ENCODE measurements around the gene MVP. TPM values are rescaled to one million over a fixed set of nuclear protein-coding genes. Genes with fewer than 3 reads are reported as not detected.
"Not testable (repeated sequence)": the region's sequence is repeated elsewhere in the genome, so short reads cannot be mapped to it uniquely, and the experiment has no call there.

Gene MVP
- total RNA-seq, 1 donor from 2014 or later, result 2.4 TPM

GRCh38 chr16:29777576-29778350, 42.5 kb upstream of the MVP start, which contains the start of gene ZG16:
ZG16 (plus strand) TSS chr16:29778256; CDS start chr16:29779267, 1,011 bp downstream.
- Mint-ChIP-seq H3K4me1 (peaks cover 10% of the 10 kb centered on the region), H3K9me3 (no peaks in the 10 kb centered on the region), H3K27me3 (ENCODE audit: insufficient read depth, low read depth) (peaks cover 14% of the 10 kb centered on the region), H3K4me3 (no peak within 1 kb of the TSS), H3K36me3 (no peaks in the 10 kb centered on the region), H3K27ac (no peak within 1 kb of the TSS)
- Histone ChIP-seq H3K4me3 (no peak within 1 kb of the TSS), H3K4me2 (no peak within 1 kb of the TSS), H3K4me1 (no peaks in the 10 kb centered on the region), H3K9ac (no peak within 1 kb of the TSS), H3K79me2 (ENCODE audit: low read depth) (no peaks in the 10 kb centered on the region), H3K9me3 (ENCODE audit: low read depth) (no peaks in the 10 kb centered on the region), H3F3A (ENCODE audit: low read depth) (no peaks in the 10 kb centered on the region), H3K36me3 (no peaks in the 10 kb centered on the region), H2AFZ (replicated peaks) (no peak within 1 kb of the TSS), H3K27me3 (peaks cover 8% of the 10 kb centered on the region), H3K27ac (no peak within 1 kb of the TSS), H4K20me1 (ENCODE audit: low read depth) (no peaks in the 10 kb centered on the region)
- TF ChIP-seq, protein P1, sequence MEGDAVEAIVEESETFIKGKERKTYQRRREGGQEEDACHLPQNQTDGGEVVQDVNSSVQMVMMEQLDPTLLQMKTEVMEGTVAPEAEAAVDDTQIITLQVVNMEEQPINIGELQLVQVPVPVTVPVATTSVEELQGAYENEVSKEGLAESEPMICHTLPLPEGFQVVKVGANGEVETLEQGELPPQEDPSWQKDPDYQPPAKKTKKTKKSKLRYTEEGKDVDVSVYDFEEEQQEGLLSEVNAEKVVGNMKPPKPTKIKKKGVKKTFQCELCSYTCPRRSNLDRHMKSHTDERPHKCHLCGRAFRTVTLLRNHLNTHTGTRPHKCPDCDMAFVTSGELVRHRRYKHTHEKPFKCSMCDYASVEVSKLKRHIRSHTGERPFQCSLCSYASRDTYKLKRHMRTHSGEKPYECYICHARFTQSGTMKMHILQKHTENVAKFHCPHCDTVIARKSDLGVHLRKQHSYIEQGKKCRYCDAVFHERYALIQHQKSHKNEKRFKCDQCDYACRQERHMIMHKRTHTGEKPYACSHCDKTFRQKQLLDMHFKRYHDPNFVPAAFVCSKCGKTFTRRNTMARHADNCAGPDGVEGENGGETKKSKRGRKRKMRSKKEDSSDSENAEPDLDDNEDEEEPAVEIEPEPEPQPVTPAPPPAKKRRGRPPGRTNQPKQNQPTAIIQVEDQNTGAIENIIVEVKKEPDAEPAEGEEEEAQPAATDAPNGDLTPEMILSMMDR (IDR thresholded peaks at IDR 0.05), result no peak
- no peak for TF ChIP-seq EZH2 (IDR thresholded peaks at IDR 0.05)
- no peak for TF ChIP-seq EZH2phosphoT487 (IDR thresholded peaks at IDR 0.05)
- no peak for DNase-seq (ENCODE audit: low spot score)

DNA sequence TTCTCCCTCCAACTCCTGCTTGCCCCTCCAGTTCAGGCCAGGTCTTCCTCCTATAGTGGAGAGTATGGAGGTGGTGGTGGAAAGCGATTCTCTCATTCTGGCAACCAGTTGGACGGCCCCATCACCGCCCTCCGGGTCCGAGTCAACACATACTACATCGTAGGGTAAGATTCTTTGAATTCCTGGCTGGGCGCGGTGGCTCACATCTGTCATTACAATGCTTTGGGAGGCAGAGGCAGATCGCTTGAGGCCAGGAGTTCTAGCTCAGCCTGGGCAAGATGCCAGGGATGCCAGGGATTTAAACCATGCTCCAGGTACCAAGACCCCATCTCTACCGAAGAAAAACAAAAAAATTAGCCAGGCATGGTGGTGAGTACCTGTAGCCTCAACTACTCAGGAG, 40.8 kb upstream of the MVP start:
- TF ChIP-seq EZH2 (IDR thresholded peaks at IDR 0.05) (no peak), EZH2phosphoT487 (IDR thresholded peaks at IDR 0.05) (no peak)
- TF ChIP-seq, protein P1 (IDR thresholded peaks at IDR 0.05), result no peak
- DNase-seq (ENCODE audit: low spot score), result no peak
- H3K4me1 Mint-ChIP-seq, result peaks cover 14% of the 10 kb centered on the region
- Histone ChIP-seq H4K20me1 (ENCODE audit: low read depth) (no peaks in the 10 kb centered on the region), H3K79me2 (ENCODE audit: low read depth) (no peaks in the 10 kb centered on the region), H3K4me2 (no peak overlapping the region), H3K9me3 (ENCODE audit: low read depth) (no peaks in the 10 kb centered on the region), H3K27me3 (peaks cover 8% of the 10 kb centered on the region), H3K4me1 (no peaks in the 10 kb centered on the region), H3K36me3 (no peaks in the 10 kb centered on the region), H2AFZ (replicated peaks) (no peak overlapping the region), H3K9ac (no peak overlapping the region), H3K4me3 (no peak overlapping the region), H3F3A (ENCODE audit: low read depth) (no peaks in the 10 kb centered on the region), H3K27ac (no peak overlapping the region)
- H3K36me3 Mint-ChIP-seq, result no peaks in the 10 kb centered on the region
- peaks cover 12% of the 10 kb centered on the region for H3K27me3 Mint-ChIP-seq (ENCODE audit: insufficient read depth, low read depth)
- H3K4me3 Mint-ChIP-seq, result no peak overlapping the region
- no peaks in the 10 kb centered on the region for H3K9me3 Mint-ChIP-seq
- H3K27ac Mint-ChIP-seq, result no peak overlapping the region

DNA sequence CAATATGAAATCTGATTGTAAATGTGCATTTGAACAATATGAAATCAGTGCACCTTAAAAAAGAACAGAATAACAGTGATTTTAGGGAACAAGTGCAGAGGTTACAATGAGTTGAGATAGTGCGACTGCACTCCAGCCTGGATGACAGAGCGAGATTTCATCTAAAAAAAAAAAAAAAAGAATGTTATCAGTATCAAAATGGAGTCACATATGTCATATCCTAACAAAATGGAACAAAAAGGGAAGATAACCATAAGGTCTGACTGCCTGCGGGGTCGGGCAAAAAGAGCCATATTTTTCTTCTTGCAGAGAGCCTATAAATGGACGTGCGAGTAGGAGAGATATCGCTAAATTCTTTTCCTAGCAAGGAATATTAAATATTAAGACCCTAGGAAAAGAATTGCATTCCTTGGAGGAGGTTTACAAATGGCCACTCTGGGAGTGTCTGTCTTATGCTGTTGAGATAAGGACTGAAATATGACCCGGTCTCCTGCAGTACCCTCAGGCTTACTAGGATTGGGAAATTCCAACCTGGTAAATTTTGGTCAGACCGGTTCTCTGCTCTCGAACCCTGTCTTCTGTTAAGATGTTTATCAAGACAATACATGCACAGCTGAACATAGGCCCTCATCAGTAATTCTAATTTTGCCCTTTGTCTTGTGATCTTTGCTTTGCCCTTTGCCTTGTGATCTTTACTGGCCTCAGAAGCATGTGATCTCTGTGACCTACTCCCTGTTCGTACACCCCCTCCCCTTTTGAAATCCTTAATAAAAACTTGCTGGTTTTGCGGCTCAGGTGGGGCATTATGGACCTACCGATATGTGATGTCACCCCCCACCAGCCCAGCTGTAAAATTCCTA, 36.9 kb upstream of the MVP start:
- H3K4me3 Mint-ChIP-seq; H3K4me2 ChIP-seq; H3K27ac Mint-ChIP-seq; H2AFZ ChIP-seq (replicated peaks); H3K27me3 ChIP-seq; H3K4me3 ChIP-seq; H3F3A ChIP-seq (ENCODE audit: low read depth); H4K20me1 ChIP-seq (ENCODE audit: low read depth); H3K36me3 Mint-ChIP-seq; H3K4me1 ChIP-seq; H3K36me3 ChIP-seq; H3K9me3 Mint-ChIP-seq; H3K79me2 ChIP-seq (ENCODE audit: low read depth); H3K9me3 ChIP-seq (ENCODE audit: low read depth); DNase-seq (ENCODE audit: low spot score); H3K9ac ChIP-seq; H3K27ac ChIP-seq: not testable (repeated sequence)
- H3K4me1 Mint-ChIP-seq, result peaks cover 12% of the 10 kb centered on the region
- H3K27me3 Mint-ChIP-seq (ENCODE audit: insufficient read depth, low read depth), result peaks cover 13% of the 10 kb centered on the region
